B cell (primary cell): ENCODE data around the gene LRRIQ4. TPM values are rescaled to one million over a fixed set of nuclear protein-coding genes. Genes with fewer than 3 reads are reported as not detected.

Source experiments
- ATAC-seq: fragments of 200-7000 bp; cut with Tn5 transposase; one replicate; pipeline ENCODE4 v1.10.0; 2021; ENCODE audit warnings: low read depth, mild to moderate bottlenecking, moderate number of reproducible peaks, moderate library complexity
- CTCF ChIA-PET: fragments of 350-600 bp; sonication (Branson Sonifier 250); formaldehyde crosslinking; loops from one replicate; lab custom pipeline; 2021; ENCODE audit warnings: antibody characterized with exemption, inconsistent platforms; lab: Charles Lee
- POLR2A ChIA-PET: fragments of 350-600 bp; sonication (Branson Sonifier 250); formaldehyde crosslinking; loops from one replicate; lab custom pipeline; 2021; ENCODE audit warnings: antibody characterized with exemption; lab: Charles Lee
- DNase-seq: peaks from one replicate; pipeline ENCODE4 v3.0.0; 2013
- H2AFZ ChIP-seq: 2 replicates; pipeline ENCODE4 v1.6.1; 2012; ENCODE audit warnings: mild to moderate bottlenecking, low read depth, low read length; ENCODE audit not compliant: insufficient read depth, poor library complexity, severe bottlenecking
- H3K27ac ChIP-seq, 2 donors: 1 replicate in 1 of 2; 2 replicates in 1 of 2; pipeline ENCODE4 v1.5.1; 2012 to 2013; ENCODE audit warnings: low read length in 2 of 2, mild to moderate bottlenecking in 2 of 2, moderate library complexity in 1 of 2
- H3K27me3 ChIP-seq, 4 experiments: fragments of 200-600 bp in 1 of 4; sonication (generic) in 1 of 4; replicated peaks in 1 of 4; 1 replicate in 2 of 4; 2 replicates in 2 of 4; pipeline versions ENCODE4 v1.6.1 to v1.7.0; 2013 to 2016; ENCODE audit warnings: low read length in 3 of 4, mild to moderate bottlenecking in 2 of 4, mixed read lengths in 1 of 4, moderate library complexity in 1 of 4; ENCODE audit not compliant: insufficient read depth in 4 of 4, control insufficient read depth in 3 of 4; ENCODE audit errors: control extremely low read depth in 1 of 4
- H3K36me3 ChIP-seq, 2 experiments: replicated peaks in 1 of 2; 1 replicate in 1 of 2; 2 replicates in 1 of 2; pipeline versions ENCODE4 v1.6.1 to v1.7.1; 2013; ENCODE audit warnings: low read length in 1 of 2; ENCODE audit not compliant: insufficient read depth in 2 of 2, control insufficient read depth in 1 of 2; ENCODE audit errors: control extremely low read depth in 1 of 2, extremely low read depth in 1 of 2
- H3K4me1 ChIP-seq, 2 donors: fragments of 200-600 bp in 1 of 2; sonication (generic) in 1 of 2; 1 replicate in 1 of 2; 2 replicates in 1 of 2; pipeline versions ENCODE4 v1.5.1 to v1.6.1; 2013 to 2017; ENCODE audit warnings: low read length in 2 of 2; ENCODE audit not compliant: control insufficient read depth in 2 of 2, insufficient read depth in 2 of 2
- H3K4me2 ChIP-seq: replicated peaks from 2 replicates; pipeline ENCODE3; 2012; ENCODE audit warnings: mild to moderate bottlenecking, low read depth, low read length; ENCODE audit not compliant: poor library complexity, severe bottlenecking
- H3K4me3 ChIP-seq, 5 experiments: fragments of 200-600 bp in 1 of 5; sonication (generic) in 1 of 5; 1 replicate in 3 of 5; 2 replicates in 2 of 5; pipeline versions ENCODE4 v1.5.1 to v1.7.0; 2011 to 2016; ENCODE audit warnings: low read length in 4 of 5, mild to moderate bottlenecking in 4 of 5, low read depth in 2 of 5, control low read depth in 1 of 5, moderate library complexity in 1 of 5; ENCODE audit not compliant: insufficient read depth in 1 of 5; ENCODE audit errors: control extremely low read depth in 1 of 5, extremely low read depth in 1 of 5
- H3K79me2 ChIP-seq: fragments of 200-600 bp; sonication (generic); one replicate; pipeline ENCODE4 v1.6.0; 2016; ENCODE audit warnings: low read length; ENCODE audit not compliant: control insufficient read depth, insufficient read depth
- H3K9ac ChIP-seq: fragments of 200-600 bp; sonication (generic); 2 replicates; pipeline ENCODE4 v1.6.1; 2017; ENCODE audit warnings: mild to moderate bottlenecking, low read length, moderate library complexity
- H3K9me3 ChIP-seq, 3 donors: one replicate each; pipeline versions ENCODE4 v1.6.1 to v1.7.1; 2013; ENCODE audit warnings: low read length in 2 of 3; ENCODE audit not compliant: control insufficient read depth in 2 of 3, insufficient read depth in 1 of 3; ENCODE audit errors: control extremely low read depth in 1 of 3
- H4K20me1 ChIP-seq: 2 replicates; pipeline ENCODE4 v1.6.0; 2012; ENCODE audit warnings: mild to moderate bottlenecking, low read length; ENCODE audit not compliant: insufficient read depth, control insufficient read depth, poor library complexity, severe bottlenecking
- H3K27ac Mint-ChIP-seq: one replicate; pipeline ENCODE4 v1.8.0; 2021; ENCODE audit warnings: mixed read lengths
- H3K27me3 Mint-ChIP-seq: one replicate; pipeline ENCODE4 v1.8.0; 2021; ENCODE audit warnings: mixed read lengths
- H3K4me1 Mint-ChIP-seq: one replicate; pipeline ENCODE4 v1.8.0; 2021; ENCODE audit warnings: mixed read lengths
- H3K4me3 Mint-ChIP-seq: one replicate; pipeline ENCODE4 v1.8.0; 2021; ENCODE audit warnings: mixed read lengths
- H3K9me3 Mint-ChIP-seq: one replicate; pipeline ENCODE4 v1.8.0; 2022; ENCODE audit warnings: mixed read lengths; ENCODE audit not compliant: insufficient read depth
- EZH2 ChIP-seq: IDR thresholded peaks from 2 replicates; pipeline ENCODE4 v1.6.1; 2012; ENCODE audit warnings: borderline replicate concordance, low read depth, mild to moderate bottlenecking, moderate library complexity, low read length; ENCODE audit not compliant: insufficient read depth, poor library complexity, severe bottlenecking
- WGBS: methylation state at CpG from one replicate; pipeline ENCODE4 v1.1.5; 2013; ENCODE audit warnings: missing lambda C conversion rate; ENCODE audit not compliant: insufficient coverage; 5-methylcytosine and 5-hydroxymethylcytosine counted together
- intact Hi-C: fragments of 100-400 bp; cut with micrococcal nuclease; formaldehyde crosslinking; loops from one replicate; pipeline ENCODE4 v1.10.0; 2022
- polyA plus RNA-seq: library from polyadenylated mRNA; depleted of rRNA; stranded (reverse); fragments of >200 nt; gene quantifications from 2 replicates; pipeline ENCODE4 v1.2.3, GENCODE V29; 2012
- total RNA-seq, 2 donors: library from RNA; stranded (reverse); fragments of 120-200 nt in 1 of 2; gene quantifications; 1 replicate in 1 of 2; 2 replicates in 1 of 2; pipeline versions ENCODE4 v1.2.3 to v1.2.4, GENCODE V29; 2013 to 2022
- TF ChIP-seq, protein P1 (sequence below): fragments of 200-600 bp; IDR thresholded peaks from one replicate; pipeline ENCODE4 v1.8.0; 2022; ENCODE audit warnings: antibody characterized with exemption, mild to moderate bottlenecking

LRRIQ4 gene
- total and polyA plus RNA-seq, 2 donors (not counting 1 experiment from before 2014, with no cell fraction given), result 0.04 to 0.71 TPM

DNA sequence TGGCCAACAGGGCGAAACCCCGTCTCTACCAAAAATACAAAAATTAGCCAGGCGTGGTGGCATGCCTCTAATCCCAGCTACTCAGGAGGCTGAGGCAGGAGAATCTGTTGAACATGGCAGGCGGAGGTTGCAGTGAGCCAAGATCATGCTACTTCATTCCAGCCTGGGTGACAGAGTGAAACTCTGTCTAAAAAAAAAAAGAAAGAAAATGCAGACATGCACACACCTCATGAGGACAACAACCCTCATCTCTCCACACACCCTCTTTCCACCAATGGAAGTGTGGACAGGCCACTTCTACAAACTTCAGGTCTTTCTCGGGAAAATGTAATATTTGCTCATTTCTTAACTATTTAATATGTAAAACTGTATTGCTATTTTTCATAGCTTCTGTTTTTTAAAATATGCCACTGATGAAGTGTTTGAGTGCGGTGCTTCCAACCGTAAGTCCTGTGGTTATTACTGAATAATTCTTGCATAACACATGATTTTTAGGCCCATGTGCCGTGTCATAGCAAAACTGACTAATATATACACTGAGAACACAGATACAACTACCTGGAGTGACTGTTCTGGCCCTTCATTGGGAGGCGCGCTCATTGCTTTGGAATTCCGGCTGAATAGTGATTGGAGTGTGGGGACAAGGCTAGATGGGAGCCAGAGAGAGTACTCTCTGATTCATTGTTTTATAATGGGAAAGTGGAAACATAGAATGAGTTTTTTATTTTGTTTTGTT is 34.0 kb downstream of the LRRIQ4 start:
- peaks cover 4% of the 10 kb centered on the region for H3K79me2 ChIP-seq
- Mint-ChIP-seq H3K9me3 (no peaks in the 10 kb centered on the region), H3K27ac (peak overlapping the region; percentile 95), H3K27me3 (no peaks in the 10 kb centered on the region), H3K4me3 (peak overlapping the region; percentile 80), H3K4me1 (peaks cover 53% of the 10 kb centered on the region)
- intact Hi-C loops, result loop anchor here (1.0 to 5.0 kb wide), 3 partner anchors 33 to 191 kb away; partner anchors contain the start of genes GPR160 and MYNN
- no peaks in the 10 kb centered on the region for H4K20me1 ChIP-seq
- no peaks in the 10 kb centered on the region for H3K36me3 ChIP-seq
- no peak for TF ChIP-seq EZH2
- TF ChIP-seq, protein P1, sequence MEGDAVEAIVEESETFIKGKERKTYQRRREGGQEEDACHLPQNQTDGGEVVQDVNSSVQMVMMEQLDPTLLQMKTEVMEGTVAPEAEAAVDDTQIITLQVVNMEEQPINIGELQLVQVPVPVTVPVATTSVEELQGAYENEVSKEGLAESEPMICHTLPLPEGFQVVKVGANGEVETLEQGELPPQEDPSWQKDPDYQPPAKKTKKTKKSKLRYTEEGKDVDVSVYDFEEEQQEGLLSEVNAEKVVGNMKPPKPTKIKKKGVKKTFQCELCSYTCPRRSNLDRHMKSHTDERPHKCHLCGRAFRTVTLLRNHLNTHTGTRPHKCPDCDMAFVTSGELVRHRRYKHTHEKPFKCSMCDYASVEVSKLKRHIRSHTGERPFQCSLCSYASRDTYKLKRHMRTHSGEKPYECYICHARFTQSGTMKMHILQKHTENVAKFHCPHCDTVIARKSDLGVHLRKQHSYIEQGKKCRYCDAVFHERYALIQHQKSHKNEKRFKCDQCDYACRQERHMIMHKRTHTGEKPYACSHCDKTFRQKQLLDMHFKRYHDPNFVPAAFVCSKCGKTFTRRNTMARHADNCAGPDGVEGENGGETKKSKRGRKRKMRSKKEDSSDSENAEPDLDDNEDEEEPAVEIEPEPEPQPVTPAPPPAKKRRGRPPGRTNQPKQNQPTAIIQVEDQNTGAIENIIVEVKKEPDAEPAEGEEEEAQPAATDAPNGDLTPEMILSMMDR, result no peak
- H3K4me1 ChIP-seq, result peaks cover 44 to 46% of the 10 kb centered on the region in 2 donors
- ChIA-PET CTCF (interaction anchor here (0.6 to 8.9 kb wide), 5 partner anchors 17 to 564 kb away, joined by 3 to 60 read pairs (median 3); no protein-coding TSS in a partner anchor), POLR2A (interaction anchor here (0.7 to 1.7 kb wide), 6 partner anchors 11 to 93 kb away, joined by 3 to 6 read pairs (median 3); partner anchors contain the start of genes MYNN and TERC)
- peak; percentile 72 for DNase-seq
- peak overlapping the region; percentile 65 for H3K4me2 ChIP-seq
- peak overlapping the region; percentile 53 for H3K9ac ChIP-seq
- ATAC-seq, result peak; percentile 89
- peak overlapping the region; percentile 68 to 74 for H3K27ac ChIP-seq
- H2AFZ ChIP-seq, result peak overlapping the region; percentile 36
- peak overlapping the region in 4 of 5 experiments; percentile 16 to 57 (median 43) for H3K4me3 ChIP-seq
- H3K27me3 ChIP-seq, result no peaks in the 10 kb centered on the region
- WGBS, result 39% methylated on average over 4 of the region's 11 CpGs
- H3K9me3 ChIP-seq, result no peaks in the 10 kb centered on the region

DNA sequence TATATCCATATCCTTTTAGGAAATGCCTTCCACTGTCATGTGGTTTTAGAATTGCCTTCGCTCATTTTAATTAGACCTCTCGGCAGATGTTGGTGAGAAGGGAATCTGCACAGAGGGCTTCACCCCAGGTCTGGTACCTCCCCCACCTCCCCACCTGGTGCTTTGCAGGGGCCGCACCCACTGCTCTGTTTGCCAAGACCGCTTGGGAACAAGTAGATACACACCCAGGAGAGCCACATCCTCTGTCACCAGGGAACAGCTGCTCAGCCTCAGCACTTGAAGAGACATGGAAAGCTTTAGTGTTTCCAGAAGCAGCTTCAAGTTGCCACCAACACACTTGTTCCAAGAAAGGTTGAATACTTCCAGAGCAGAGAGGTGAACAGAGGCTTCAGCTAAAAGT is 35.2 kb downstream of the LRRIQ4 start:
- Histone ChIP-seq H3K79me2 (peaks cover 4% of the 10 kb centered on the region), H3K4me3 (no peak overlapping the region), H3K4me2 (peak overlapping the region; percentile 65), H3K4me1 (peaks cover 41% of the 10 kb centered on the region in 2 donors), H3K9ac (peak overlapping the region; percentile 4), H3K27ac (peak overlapping the region; percentile 11 to 74), H4K20me1 (no peaks in the 10 kb centered on the region), H3K36me3 (no peaks in the 10 kb centered on the region), H2AFZ (peak overlapping the region; percentile 3), H3K27me3 (no peaks in the 10 kb centered on the region), H3K9me3 (no peaks in the 10 kb centered on the region)
- H3K27me3 Mint-ChIP-seq, result no peaks in the 10 kb centered on the region
- ChIA-PET CTCF (interaction anchor here (0.5 to 8.9 kb wide), 2 partner anchors 16 to 19 kb away, joined by 3 to 60 read pairs; no protein-coding TSS in a partner anchor), POLR2A (interaction anchor here (0.6 kb wide), 1 partner anchor 9 kb away, joined by 3 read pairs; no protein-coding TSS in a partner anchor)
- peak overlapping the region; percentile 69 for H3K27ac Mint-ChIP-seq
- no peak for TF ChIP-seq EZH2
- TF ChIP-seq, protein P1, result no peak
- H3K4me1 Mint-ChIP-seq, result peaks cover 50% of the 10 kb centered on the region
- intact Hi-C loops, result loop anchor here (5.0 kb wide), 1 partner anchor 189 kb away; the partner anchor contains the start of gene GPR160
- ATAC-seq, result no peak
- peak overlapping the region; percentile 66 for H3K4me3 Mint-ChIP-seq
- H3K9me3 Mint-ChIP-seq, result no peaks in the 10 kb centered on the region
- no peak for DNase-seq
- 80% methylated on average over 2 of the region's 4 CpGs for WGBS
